H9 (cell line): Measurements from ENCODE around the gene TMEM82. TPM values are rescaled to one million over a fixed set of nuclear protein-coding genes. Genes with fewer than 3 reads are reported as not detected.

Experiments used
- DNase-seq: peaks from one replicate; pipeline ENCODE4 v3.0.0-alpha.2; 2017
- H2AFZ ChIP-seq: one replicate; pipeline ENCODE4 v1.6.1; 2013; ENCODE audit warnings: mild to moderate bottlenecking, low read length, control low read depth, moderate library complexity
- H2AK5ac ChIP-seq: 2 replicates; pipeline ENCODE4 v1.6.1; 2013; ENCODE audit warnings: low read length, control low read depth, mixed read lengths; ENCODE audit not compliant: insufficient read length
- H2BK120ac ChIP-seq: one replicate; pipeline ENCODE4 v1.6.1; 2013; ENCODE audit warnings: low read depth, mild to moderate bottlenecking, low read length, control low read depth, inconsistent platforms; ENCODE audit not compliant: poor library complexity, severe bottlenecking
- H2BK12ac ChIP-seq: 2 replicates; pipeline ENCODE4 v1.6.1; 2013; ENCODE audit warnings: low read length, control low read depth, mixed read lengths, low read depth; ENCODE audit not compliant: insufficient read length
- H2BK15ac ChIP-seq: 2 replicates; pipeline ENCODE4 v1.6.1; 2013; ENCODE audit warnings: low read depth, low read length, control low read depth
- H2BK20ac ChIP-seq: one replicate; pipeline ENCODE4 v1.6.1; 2013; ENCODE audit warnings: low read depth, mild to moderate bottlenecking, low read length, control low read depth, inconsistent platforms; ENCODE audit not compliant: poor library complexity, severe bottlenecking
- H2BK5ac ChIP-seq: 2 replicates; pipeline ENCODE4 v1.6.1; 2013; ENCODE audit warnings: low read length, control low read depth, mixed read lengths; ENCODE audit not compliant: insufficient read length
- H3K14ac ChIP-seq: 2 replicates; pipeline ENCODE4 v1.6.1; 2013; ENCODE audit warnings: low read length, control low read depth; ENCODE audit not compliant: insufficient read depth
- H3K18ac ChIP-seq: 2 replicates; pipeline ENCODE4 v1.6.1; 2013; ENCODE audit warnings: low read depth, mild to moderate bottlenecking, mixed read lengths, low read length, control low read depth; ENCODE audit not compliant: insufficient read length
- H3K23ac ChIP-seq: 2 replicates; pipeline ENCODE4 v1.6.1; 2013; ENCODE audit warnings: low read length, control low read depth, mixed read lengths, low read depth; ENCODE audit not compliant: insufficient read length
- H3K23me2 ChIP-seq: 2 replicates; pipeline ENCODE4 v1.6.1; 2013; ENCODE audit warnings: low read depth, mild to moderate bottlenecking, mixed read lengths, low read length, control low read depth; ENCODE audit not compliant: insufficient read length, poor library complexity, severe bottlenecking
- H3K27ac ChIP-seq: 2 replicates; pipeline ENCODE4 v1.5.1; 2013; ENCODE audit warnings: low read length, control low read depth, mixed read lengths, low read depth; ENCODE audit not compliant: insufficient read length
- H3K27me3 ChIP-seq: 2 replicates; pipeline ENCODE4 v1.6.1; 2013; ENCODE audit warnings: low read length, control low read depth, inconsistent platforms; ENCODE audit not compliant: insufficient read depth
- H3K4ac ChIP-seq: 2 replicates; pipeline ENCODE4 v1.6.1; 2013; ENCODE audit warnings: low read depth, mild to moderate bottlenecking, control low read depth, inconsistent platforms, low read length, moderate library complexity
- H3K4me1 ChIP-seq: 2 replicates; pipeline ENCODE4 v1.6.1; 2013; ENCODE audit warnings: low read length, control low read depth, inconsistent platforms; ENCODE audit not compliant: insufficient read depth
- H3K4me2 ChIP-seq: 2 replicates; pipeline ENCODE4 v1.6.1; 2013; ENCODE audit warnings: low read length, control low read depth, mixed read lengths; ENCODE audit not compliant: insufficient read length, insufficient read depth
- H3K56ac ChIP-seq: 2 replicates; pipeline ENCODE4 v1.6.1; 2013; ENCODE audit warnings: low read depth, mild to moderate bottlenecking, mixed read lengths, low read length, control low read depth; ENCODE audit not compliant: insufficient read length
- H3K79me1 ChIP-seq: 2 replicates; pipeline ENCODE4 v1.6.1; 2013; ENCODE audit warnings: low read depth, mild to moderate bottlenecking, moderate library complexity, low read length, control low read depth, inconsistent platforms; ENCODE audit not compliant: insufficient read depth, poor library complexity, severe bottlenecking
- H3K79me2 ChIP-seq: 2 replicates; pipeline ENCODE4 v1.6.1; 2013; ENCODE audit warnings: low read length, control low read depth, inconsistent platforms; ENCODE audit not compliant: insufficient read depth
- H3K9ac ChIP-seq: 2 replicates; pipeline ENCODE4 v1.6.1; 2013; ENCODE audit warnings: low read length, control low read depth, mixed read lengths; ENCODE audit not compliant: insufficient read length; ENCODE audit errors: extremely low read depth
- H3K9me3 ChIP-seq: one replicate; pipeline ENCODE4 v1.6.1; 2013; ENCODE audit warnings: low read depth, low read length, inconsistent platforms; ENCODE audit not compliant: control insufficient read depth
- H3T11ph ChIP-seq: one replicate; pipeline ENCODE4 v1.6.1; 2013; ENCODE audit warnings: mild to moderate bottlenecking, low read length, control low read depth, inconsistent platforms
- H4K20me1 ChIP-seq: one replicate; pipeline ENCODE4 v1.6.1; 2013; ENCODE audit not compliant: control insufficient read depth, insufficient read length, insufficient read depth
- H4K5ac ChIP-seq: 2 replicates; pipeline ENCODE4 v1.6.1; 2013; ENCODE audit warnings: low read depth, mild to moderate bottlenecking, mixed read lengths, low read length, control low read depth; ENCODE audit not compliant: insufficient read length
- H4K8ac ChIP-seq: replicated peaks from 2 replicates; pipeline ENCODE4 v1.6.1; 2013; ENCODE audit warnings: low read length, control low read depth, mixed read lengths, low read depth; ENCODE audit not compliant: insufficient read length
- H4K91ac ChIP-seq: 2 replicates; pipeline ENCODE4 v1.6.1; 2013; ENCODE audit warnings: low read depth, mild to moderate bottlenecking, moderate library complexity, mixed read lengths, low read length, control low read depth; ENCODE audit not compliant: insufficient read length
- H3K27ac Mint-ChIP-seq, 3 experiments: 2 replicates in 2 of 3; 3 replicates in 1 of 3; pipeline ENCODE4 v1.8.0; 2020 to 2021; ENCODE audit warnings: mixed read lengths in 3 of 3, mild to moderate bottlenecking in 1 of 3, moderate library complexity in 1 of 3
- H3K27me3 Mint-ChIP-seq: 2 replicates; pipeline ENCODE4 v1.8.0; 2021; ENCODE audit warnings: low read depth, mild to moderate bottlenecking, moderate library complexity, mixed read lengths
- H3K36me3 Mint-ChIP-seq, 3 experiments: 2 replicates in 2 of 3; 3 replicates in 1 of 3; pipeline ENCODE4 v1.8.0; 2020 to 2021; ENCODE audit warnings: low read depth in 3 of 3, mixed read lengths in 3 of 3; ENCODE audit not compliant: insufficient read depth in 1 of 3
- H3K4me1 Mint-ChIP-seq, 2 experiments: 2 replicates each; pipeline ENCODE4 v1.8.0; 2020; ENCODE audit warnings: mixed read lengths in 2 of 2
- H3K4me3 Mint-ChIP-seq, 2 experiments: 2 replicates in 1 of 2; 3 replicates in 1 of 2; pipeline ENCODE4 v1.8.0; 2020 to 2021; ENCODE audit warnings: mild to moderate bottlenecking in 2 of 2, mixed read lengths in 2 of 2, moderate library complexity in 1 of 2
- H3K9me3 Mint-ChIP-seq, 2 experiments: 2 replicates in 1 of 2; 3 replicates in 1 of 2; pipeline ENCODE4 v1.8.0; 2020; ENCODE audit warnings: mild to moderate bottlenecking in 2 of 2, mixed read lengths in 2 of 2, moderate library complexity in 1 of 2
- CTCF ChIP-seq: fragments of 200-600 bp; sonication (generic); conservative IDR thresholded peaks from 3 replicates; pipeline ENCODE4 v1.8.0; 2021; ENCODE audit warnings: antibody characterized with exemption, mild to moderate bottlenecking
- WGBS: extraction: QIAGEN DNeasy Blood & Tissue Kit; methylation state at CpG from one replicate; pipeline ENCODE4 v1.1.7; 2013; ENCODE audit warnings: missing lambda C conversion rate, low lambda C conversion rate, mixed read lengths; ENCODE audit not compliant: insufficient read length; ENCODE audit errors: extremely low coverage; 5-methylcytosine and 5-hydroxymethylcytosine counted together
- total RNA-seq: library from RNA; stranded (reverse); gene quantifications from 2 replicates; pipeline ENCODE4 v1.2.1, GENCODE V29; 2021

The TMEM82 gene
- total RNA-seq, 1 experiment from 2014 or later = 1.4 TPM

DNA sequence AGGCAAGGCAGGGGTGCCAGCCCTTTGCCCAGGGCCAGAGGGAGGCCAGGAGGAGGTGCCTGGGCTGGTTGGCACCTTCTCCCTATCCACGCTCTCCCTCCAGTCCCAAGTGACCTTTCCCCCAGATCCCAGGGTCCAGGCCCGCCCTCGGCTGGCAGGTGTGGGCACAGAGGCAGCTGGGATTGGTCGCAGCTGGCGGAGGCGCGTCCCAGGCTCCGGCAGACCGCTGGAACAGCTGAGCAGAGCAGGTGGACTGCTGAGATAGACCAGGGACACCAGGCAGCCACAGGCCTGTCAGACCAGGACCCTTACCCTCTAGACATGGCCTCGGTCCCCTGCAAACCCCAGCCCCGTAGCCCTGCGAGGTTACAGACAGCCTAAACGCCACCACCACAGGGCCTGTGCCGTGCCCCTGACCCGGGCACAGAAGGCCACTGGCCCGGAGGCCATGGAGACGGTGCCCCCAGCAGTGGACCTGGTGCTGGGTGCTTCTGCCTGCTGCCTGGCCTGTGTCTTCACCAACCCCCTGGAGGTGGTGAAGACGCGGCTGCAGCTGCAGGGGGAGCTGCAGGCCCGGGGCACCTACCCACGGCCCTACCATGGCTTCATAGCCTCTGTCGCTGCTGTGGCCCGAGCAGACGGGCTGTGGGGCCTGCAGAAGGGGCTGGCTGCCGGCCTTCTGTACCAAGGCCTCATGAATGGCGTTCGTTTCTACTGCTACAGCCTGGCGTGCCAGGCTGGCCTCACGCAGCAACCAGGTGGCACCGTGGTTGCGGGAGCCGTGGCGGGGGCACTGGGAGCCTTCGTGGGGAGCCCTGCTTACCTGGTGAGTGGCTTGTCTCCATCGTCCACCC is 6.0 kb upstream of the TMEM82 start, which contains the start of gene SLC25A34:
SLC25A34 (plus strand) TSS at position 221 of the 854 bp plus-strand sequence; CDS start at position 449, 228 bp downstream.
- H3K27me3 Mint-ChIP-seq = peaks cover 2% of the 10 kb centered on the region

More for the DNA sequence above, 6.0 kb upstream of the TMEM82 start, which contains the start of gene SLC25A34:
- H4K20me1 ChIP-seq = no peaks in the 10 kb centered on the region
- no peak for DNase-seq
- no peaks in the 10 kb centered on the region for H3K4me1 ChIP-seq
- H3K9me3 Mint-ChIP-seq = no peaks in the 10 kb centered on the region
- TF ChIP-seq CTCF = peak; percentile 31; the same call in 2 of the 3 replicates
- H3K4me1 Mint-ChIP-seq = peaks cover 10 to 16% of the 10 kb centered on the region in 2 experiments
- no peak within 1 kb of the TSS for H3K9ac ChIP-seq
- no peaks in the 10 kb centered on the region for H3K79me2 ChIP-seq
- no peak within 1 kb of the TSS; the same call in 1 of the 2 replicates for H3K14ac ChIP-seq
- no peak within 1 kb of the TSS for H4K5ac ChIP-seq
- no peak within 1 kb of the TSS for H3K27ac ChIP-seq
- peaks cover 6 to 20% (median 18%) of the 10 kb centered on the region in 3 experiments; a peak in 5 of 7 replicates for H3K36me3 Mint-ChIP-seq
- H3K27me3 ChIP-seq = no peaks in the 10 kb centered on the region
- no peak within 1 kb of the TSS for H3T11ph ChIP-seq
- no peak within 1 kb of the TSS for H2AFZ ChIP-seq
- H3K4me3 Mint-ChIP-seq = no peak within 1 kb of the TSS
- H3K56ac ChIP-seq = no peak within 1 kb of the TSS
- no peak within 1 kb of the TSS for H3K23ac ChIP-seq
- no CpG with 5 or more reads among the region's 35 CpGs for WGBS
- H2AK5ac ChIP-seq = no peak within 1 kb of the TSS
- H3K79me1 ChIP-seq = no peaks in the 10 kb centered on the region
- no peak within 1 kb of the TSS for H3K4ac ChIP-seq
- H3K4me2 ChIP-seq = no peak within 1 kb of the TSS
- no peak within 1 kb of the TSS for H3K27ac Mint-ChIP-seq
- H2BK120ac ChIP-seq = no peak within 1 kb of the TSS
- H3K23me2 ChIP-seq = no peaks in the 10 kb centered on the region
- no peak within 1 kb of the TSS for H2BK15ac ChIP-seq
- no peak within 1 kb of the TSS for H4K8ac ChIP-seq
- H3K9me3 ChIP-seq = no peaks in the 10 kb centered on the region
- H2BK20ac ChIP-seq = no peak within 1 kb of the TSS
- H2BK5ac ChIP-seq = no peak within 1 kb of the TSS
- H3K18ac ChIP-seq = no peak within 1 kb of the TSS
- no peak within 1 kb of the TSS for H2BK12ac ChIP-seq
- no peak within 1 kb of the TSS for H4K91ac ChIP-seq
